Skin of body (tissue), 2 donors: Measurements from ENCODE around the gene NTSR1. TPM values are rescaled to one million over a fixed set of nuclear protein-coding genes. Genes with fewer than 3 reads are reported as not detected.

Experiments used
- DNase-seq: peaks from one replicate; lab custom pipeline; 2025; lab: John Stamatoyannopoulos, UW
- total RNA-seq: library from RNA; depleted of rRNA; stranded (reverse); fragments of >200 nt; gene quantifications from one replicate; pipeline ENCODE4 v1.2.3, GENCODE V29; 2014

The NTSR1 gene
- total RNA-seq, 1 donor from 2014 or later, result 0.10 TPM

DNA sequence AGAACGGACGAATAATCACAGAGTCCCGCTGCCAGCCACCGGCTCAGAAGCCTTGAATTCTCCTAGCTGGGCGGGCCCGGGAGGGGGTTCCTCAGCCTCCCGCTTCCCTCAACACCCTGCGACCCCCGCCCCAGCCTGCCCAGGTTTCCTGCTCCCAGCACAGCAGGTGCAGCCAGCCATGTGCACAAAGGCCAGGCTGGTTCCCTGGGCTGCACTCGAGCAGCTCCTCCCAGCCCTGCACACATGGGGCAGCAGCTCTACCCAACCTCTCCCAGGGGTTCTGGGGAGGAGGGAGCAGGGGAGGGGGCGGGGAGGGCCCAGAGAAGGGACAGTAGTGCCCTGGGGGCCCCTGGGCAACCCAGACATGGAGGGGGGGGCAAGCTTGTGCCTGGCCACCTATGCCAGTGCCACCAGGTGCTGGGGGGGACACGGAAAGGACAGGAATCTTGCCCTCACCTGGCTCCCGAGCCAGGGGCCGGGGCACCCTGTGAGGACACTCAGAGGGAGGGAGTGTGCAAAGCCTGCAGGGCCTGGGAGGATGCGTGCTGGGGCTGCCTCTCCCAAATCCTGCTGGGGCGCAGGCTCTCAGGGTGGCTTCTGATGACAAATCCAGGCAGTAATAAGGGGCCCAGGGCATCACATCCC, 1.2 kb upstream of the NTSR1 start:
- no peak for DNase-seq

- no peak for DNase-seq
These were observed 615 bp upstream of the NTSR1 start for GRCh38 chr20:62707921-62708521.

DNA sequence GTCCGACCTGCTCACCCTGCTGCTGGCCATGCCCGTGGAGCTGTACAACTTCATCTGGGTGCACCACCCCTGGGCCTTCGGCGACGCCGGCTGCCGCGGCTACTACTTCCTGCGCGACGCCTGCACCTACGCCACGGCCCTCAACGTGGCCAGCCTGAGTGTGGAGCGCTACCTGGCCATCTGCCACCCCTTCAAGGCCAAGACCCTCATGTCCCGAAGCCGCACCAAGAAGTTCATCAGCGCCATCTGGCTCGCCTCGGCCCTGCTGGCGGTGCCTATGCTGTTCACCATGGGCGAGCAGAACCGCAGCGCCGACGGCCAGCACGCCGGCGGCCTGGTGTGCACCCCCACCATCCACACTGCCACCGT, 885 bp downstream of the NTSR1 start:
- DNase-seq, result no peak

- no peak for DNase-seq
These were observed 1.7 kb downstream of the NTSR1 start for GRCh38 chr20:62710221-62710885.

DNA sequence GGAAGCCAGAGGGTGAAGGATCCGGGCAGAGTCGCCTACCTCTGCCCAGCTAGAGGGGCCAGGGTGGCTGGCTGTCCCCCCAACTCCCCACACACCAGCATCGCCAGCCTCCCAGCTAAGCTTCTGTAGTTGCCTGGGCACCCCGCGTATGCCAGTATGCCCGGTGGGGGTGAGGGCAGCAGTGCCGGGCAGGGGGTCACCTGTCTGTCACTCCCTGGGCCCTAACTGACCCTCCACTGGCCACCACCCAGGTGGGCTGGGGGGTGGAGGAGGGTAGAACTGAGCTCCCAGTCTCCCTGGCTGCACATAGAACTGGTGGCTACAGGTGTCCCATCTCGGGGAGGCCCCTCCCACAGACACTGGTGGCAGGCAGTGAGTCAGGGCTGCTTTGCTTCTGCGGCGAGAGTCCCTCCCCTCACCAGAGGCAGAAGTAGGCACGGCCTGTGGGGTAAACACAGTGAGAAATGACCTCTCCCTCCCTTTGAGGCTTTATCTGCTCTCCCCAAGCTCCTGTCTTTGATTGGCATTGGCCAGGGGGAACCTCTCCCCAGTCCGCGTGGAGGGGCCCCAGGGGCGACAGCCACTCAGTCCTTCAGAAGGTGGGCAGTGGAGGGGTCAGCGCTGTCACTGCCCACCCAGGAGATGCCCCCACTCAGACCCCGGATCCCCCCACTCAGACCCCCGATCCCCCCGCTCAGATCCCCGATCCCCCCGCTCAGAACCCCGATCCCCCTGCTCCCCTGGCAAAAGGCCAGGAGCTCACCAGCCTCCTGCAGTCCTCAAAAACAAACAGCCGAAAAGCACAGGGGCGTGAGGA, 2.5 kb downstream of the NTSR1 start:
- no peak for DNase-seq

GRCh38 chr20:62711703-62712101, 3.1 kb downstream of the NTSR1 start:
- DNase-seq, result no peak

GRCh38 chr20:62712606-62713005, 4.0 kb downstream of the NTSR1 start:
- DNase-seq, result no peak

DNA sequence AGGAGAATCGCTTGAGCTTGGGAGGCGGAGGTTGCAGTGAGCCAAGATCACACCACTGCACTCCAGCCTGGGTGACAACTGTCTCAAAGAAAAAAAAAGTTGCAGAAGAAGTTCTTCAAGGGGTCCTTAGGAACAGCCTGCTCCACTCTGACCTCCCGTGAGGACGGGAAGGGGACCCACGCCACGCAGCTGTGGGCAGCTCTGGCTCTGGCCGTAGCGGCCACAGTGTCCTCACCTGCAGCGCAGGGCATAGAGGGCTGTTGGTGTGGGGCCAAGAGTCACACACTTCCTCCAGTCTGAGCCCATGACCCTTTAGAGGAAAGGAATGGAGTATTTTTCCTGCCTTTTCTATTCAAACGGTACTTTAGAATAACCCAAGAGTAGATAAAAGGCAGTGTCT, 5.4 kb downstream of the NTSR1 start:
- no peak for DNase-seq

DNA sequence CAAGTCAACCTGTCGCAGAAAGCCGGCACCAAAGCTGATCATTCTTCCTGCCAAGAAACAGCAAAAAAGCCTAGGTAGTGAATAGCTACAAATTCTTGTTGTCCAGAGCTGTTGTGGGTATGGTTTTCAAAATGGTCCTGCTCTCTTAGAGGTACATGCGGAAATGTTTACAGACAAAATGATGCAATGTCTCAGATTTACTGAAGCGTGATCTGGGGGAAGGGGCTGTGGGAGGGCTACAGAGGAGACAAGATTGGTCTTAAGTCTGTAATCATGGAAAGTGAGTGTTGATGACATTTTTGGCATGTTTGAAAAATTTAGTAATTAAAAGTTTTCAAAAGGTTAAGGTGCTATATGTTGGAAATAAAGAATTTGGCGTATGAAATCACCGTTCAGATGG, 6.2 kb downstream of the NTSR1 start:
- DNase-seq, result no peak

GRCh38 chr20:62715201-62715600, 6.6 kb downstream of the NTSR1 start:
- no peak for DNase-seq

DNA sequence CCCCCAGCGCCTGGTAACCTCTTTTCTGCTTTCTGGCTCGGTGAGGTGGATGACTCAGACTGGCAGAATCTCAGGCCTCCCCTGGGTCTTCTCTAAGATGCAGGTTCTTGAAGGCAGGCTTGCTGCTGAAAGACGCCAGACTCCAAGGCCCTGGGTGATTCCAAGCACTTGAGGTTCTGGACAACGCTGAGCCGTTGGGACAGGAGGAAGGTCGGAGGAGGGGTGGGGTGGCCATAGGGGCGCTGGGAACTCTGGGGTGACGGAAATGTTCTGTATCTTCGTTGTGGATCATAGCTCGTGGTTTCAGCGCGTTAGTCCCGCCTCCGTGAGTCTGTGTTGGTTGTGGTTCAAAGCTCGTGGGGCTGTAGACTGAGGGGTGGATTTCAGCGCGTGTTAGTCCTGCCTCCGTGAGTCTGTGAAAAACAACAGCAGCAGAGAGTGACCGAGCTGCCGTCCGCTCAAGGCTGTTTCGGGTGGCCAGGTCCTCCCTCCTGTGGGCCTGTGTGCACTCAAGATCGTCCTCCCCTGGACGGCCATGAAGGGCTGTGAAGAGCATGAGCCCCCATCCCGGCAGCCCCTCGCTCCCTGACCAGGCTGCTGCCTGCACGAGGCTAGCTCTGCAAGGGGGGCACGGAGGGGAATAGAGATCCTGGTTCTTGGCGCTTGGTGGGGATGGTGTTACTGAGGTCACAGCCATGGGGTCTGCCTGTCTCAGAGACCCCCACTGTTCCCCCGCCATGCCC, 7.7 kb downstream of the NTSR1 start:
- DNase-seq, result no peak

- no peak for DNase-seq
These were observed 8.3 kb downstream of the NTSR1 start for GRCh38 chr20:62716941-62717310.

GRCh38 chr20:62717933-62718332, 9.3 kb downstream of the NTSR1 start:
- no peak for DNase-seq

- DNase-seq, result no peak
These were observed 9.9 kb downstream of the NTSR1 start for GRCh38 chr20:62718546-62718945.

DNA sequence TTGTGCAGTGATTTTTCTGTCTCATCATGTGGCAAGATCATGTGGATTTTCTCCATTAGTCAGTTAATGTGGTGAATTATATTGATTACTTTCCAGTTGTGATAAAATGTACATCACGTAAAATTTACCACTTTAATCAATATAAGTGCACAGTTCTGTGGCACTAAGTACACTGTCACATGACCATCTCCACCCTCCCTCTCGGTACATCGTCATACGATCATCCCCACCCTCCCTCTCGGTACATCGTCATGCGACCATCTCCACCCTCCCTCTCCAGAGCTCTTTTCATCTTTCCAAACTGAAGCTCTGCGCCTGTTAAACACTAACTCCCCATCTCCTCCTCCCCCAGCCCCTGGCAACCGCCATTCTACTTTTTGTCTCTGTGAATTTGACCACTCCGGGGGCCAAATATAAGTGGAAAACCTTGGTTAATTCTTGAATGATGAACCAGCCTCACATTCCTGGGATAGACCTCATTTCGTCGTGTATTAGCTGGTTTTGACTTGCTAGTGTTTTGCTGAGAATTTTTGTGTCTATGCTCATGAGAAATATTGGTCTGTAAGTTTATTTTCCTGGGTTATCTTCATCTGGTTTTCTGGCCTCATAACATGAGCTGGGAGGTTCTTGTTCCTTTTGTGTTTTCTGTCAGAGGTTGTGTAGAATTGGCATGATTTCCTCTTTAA, 10.8 kb downstream of the NTSR1 start:
- DNase-seq, result no peak

- no peak for DNase-seq
These were observed 13.1 kb downstream of the NTSR1 start for GRCh38 chr20:62721511-62722370.

DNA sequence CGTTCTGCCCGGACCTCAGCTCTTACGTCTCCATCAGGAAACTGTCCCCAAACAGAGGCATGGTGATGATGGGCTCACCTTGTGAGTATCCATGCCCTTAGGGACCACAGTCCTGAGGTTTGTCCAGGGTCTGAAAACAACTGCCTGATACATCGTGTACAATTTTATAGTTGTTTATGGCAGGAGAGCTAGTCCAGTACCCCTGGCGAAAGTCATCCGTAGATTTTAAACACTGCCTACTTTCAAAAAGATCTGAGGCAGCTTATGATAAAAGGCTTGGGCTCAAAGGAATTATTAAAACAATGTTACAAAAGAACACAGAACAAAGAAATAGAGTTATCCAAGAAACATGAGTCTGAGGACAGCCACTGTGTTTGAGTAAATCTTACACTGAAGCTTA, 14.0 kb downstream of the NTSR1 start:
- DNase-seq, result no peak

GRCh38 chr20:62723351-62723750, 14.7 kb downstream of the NTSR1 start:
- no peak for DNase-seq

DNA sequence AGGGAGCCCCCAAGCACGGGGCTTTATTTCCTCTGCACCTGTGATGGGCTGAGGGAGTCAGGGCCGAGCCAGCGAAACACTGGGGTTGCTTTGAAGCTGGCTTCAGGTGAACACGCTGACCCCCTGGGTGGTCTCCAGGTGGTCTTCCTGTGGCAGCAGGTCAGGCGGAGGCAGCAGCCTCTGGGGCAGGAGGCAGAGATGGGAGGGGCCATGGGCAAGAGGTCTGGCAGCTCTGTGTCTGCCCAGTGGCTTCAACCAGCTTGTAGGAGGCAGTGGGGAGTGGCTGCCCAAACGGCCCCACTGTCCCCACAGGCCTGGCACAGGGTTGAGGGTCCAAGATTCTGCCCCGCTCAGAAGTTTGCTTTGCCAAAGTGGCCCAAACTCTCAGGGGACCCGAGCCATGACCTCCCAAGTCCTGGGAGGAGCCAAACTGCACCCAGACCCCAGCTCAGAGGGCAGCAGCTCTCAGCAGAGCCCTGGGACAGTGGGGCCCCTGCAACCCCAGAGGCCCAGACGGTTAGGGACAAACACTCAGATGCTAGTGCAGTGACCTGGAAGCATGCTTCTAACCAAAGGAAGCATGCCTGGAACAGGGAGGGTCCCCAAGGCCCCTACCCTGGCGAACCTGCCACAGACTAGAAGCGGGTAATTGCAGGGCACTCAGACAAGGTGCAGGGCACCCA, 15.3 kb downstream of the NTSR1 start:
- DNase-seq, result no peak
